ENCODE measurements around the gene WDR70. TPM values are rescaled to one million over a fixed set of nuclear protein-coding genes. Genes with fewer than 3 reads are reported as not detected.

WDR70 gene
- total RNA-seq, 1 experiment from 2014 or later, result 25.0 TPM

DNA sequence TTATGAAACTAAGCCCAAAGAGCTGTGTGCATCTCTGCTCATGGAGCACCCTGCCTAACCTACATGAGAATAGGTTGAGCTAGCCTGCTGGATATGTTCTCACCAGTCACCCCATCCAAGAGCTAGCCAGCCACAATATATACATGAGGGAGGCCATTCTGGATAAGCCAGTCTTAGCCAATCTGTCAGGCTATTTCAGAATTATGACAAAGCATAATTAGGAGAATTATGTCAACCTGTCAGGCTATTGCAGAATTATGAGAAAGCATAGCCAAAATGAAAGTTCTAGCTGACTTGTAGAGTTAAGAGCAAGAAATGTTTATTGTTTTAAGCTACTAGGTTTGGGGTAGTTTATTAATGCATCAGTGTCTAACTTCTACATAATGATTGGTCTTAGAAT is 189.8 kb downstream of the WDR70 start:
- intact Hi-C loops (cut with micrococcal nuclease), result no loop called here
- no TSS peak for BruUV-seq (replicated peaks)
- Histone ChIP-seq H3K4me3 (ENCODE audit: low read length) (no peak overlapping the region), H3K4me1 (ENCODE audit: insufficient read depth, low read length) (no peaks in the 10 kb centered on the region), H3K36me3 (ENCODE audit: low read depth, low read length) (no peaks in the 10 kb centered on the region), H3K79me2 (ENCODE audit: low read length) (no peaks in the 10 kb centered on the region), H3K9me3 (ENCODE audit: low read length) (no peaks in the 10 kb centered on the region), H3K4me2 (ENCODE audit: low read length) (no peak overlapping the region), H3K27me3 (ENCODE audit: low read length) (no peaks in the 10 kb centered on the region), H2AFZ (ENCODE audit: low read length) (no peak overlapping the region), H3F3A (ENCODE audit: low read length, unreplicated experiment) (no peaks in the 10 kb centered on the region), H4K20me1 (ENCODE audit: low read length) (no peaks in the 10 kb centered on the region), H3K9me2 (replicated peaks; ENCODE audit: low read length) (no peaks in the 10 kb centered on the region), H3K9ac (ENCODE audit: low read length) (no peak overlapping the region), H3K27ac (ENCODE audit: low read length) (no peak overlapping the region)
- ATAC-seq, result no peak
- CTCF ChIA-PET, result no interaction called here
- DNase-seq, result no peak
- TF ChIP-seq EZH2phosphoT487 (IDR thresholded peaks at IDR 0.05; ENCODE audit: borderline replicate concordance, low read length) (no peak), EZH2 (IDR thresholded peaks at IDR 0.05; ENCODE audit: low read length, unreplicated experiment) (no peak)
- TF ChIP-seq, protein P1, sequence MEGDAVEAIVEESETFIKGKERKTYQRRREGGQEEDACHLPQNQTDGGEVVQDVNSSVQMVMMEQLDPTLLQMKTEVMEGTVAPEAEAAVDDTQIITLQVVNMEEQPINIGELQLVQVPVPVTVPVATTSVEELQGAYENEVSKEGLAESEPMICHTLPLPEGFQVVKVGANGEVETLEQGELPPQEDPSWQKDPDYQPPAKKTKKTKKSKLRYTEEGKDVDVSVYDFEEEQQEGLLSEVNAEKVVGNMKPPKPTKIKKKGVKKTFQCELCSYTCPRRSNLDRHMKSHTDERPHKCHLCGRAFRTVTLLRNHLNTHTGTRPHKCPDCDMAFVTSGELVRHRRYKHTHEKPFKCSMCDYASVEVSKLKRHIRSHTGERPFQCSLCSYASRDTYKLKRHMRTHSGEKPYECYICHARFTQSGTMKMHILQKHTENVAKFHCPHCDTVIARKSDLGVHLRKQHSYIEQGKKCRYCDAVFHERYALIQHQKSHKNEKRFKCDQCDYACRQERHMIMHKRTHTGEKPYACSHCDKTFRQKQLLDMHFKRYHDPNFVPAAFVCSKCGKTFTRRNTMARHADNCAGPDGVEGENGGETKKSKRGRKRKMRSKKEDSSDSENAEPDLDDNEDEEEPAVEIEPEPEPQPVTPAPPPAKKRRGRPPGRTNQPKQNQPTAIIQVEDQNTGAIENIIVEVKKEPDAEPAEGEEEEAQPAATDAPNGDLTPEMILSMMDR (conservative IDR thresholded peaks at IDR 0.05; ENCODE audit: low read depth, low read length), result no peak
- POLR2A ChIA-PET (ENCODE audit: unreplicated experiment), result interaction anchor here (0.5 kb wide), 1 partner anchor 74 kb away, joined by 3 read pairs; no protein-coding TSS in a partner anchor

GRCh38 chr5:37569466-37569865 is 190.3 kb downstream of the WDR70 start:
- Histone ChIP-seq H3K9me3 (ENCODE audit: low read length) (no peaks in the 10 kb centered on the region), H3K9ac (ENCODE audit: low read length) (no peak overlapping the region), H3K9me2 (replicated peaks; ENCODE audit: low read length) (no peaks in the 10 kb centered on the region), H3K79me2 (ENCODE audit: low read length) (no peaks in the 10 kb centered on the region), H3K27ac (ENCODE audit: low read length) (no peak overlapping the region), H3F3A (ENCODE audit: low read length, unreplicated experiment) (no peaks in the 10 kb centered on the region), H4K20me1 (ENCODE audit: low read length) (no peaks in the 10 kb centered on the region), H3K4me1 (ENCODE audit: insufficient read depth, low read length) (no peaks in the 10 kb centered on the region), H3K27me3 (ENCODE audit: low read length) (no peaks in the 10 kb centered on the region), H3K4me3 (ENCODE audit: low read length) (no peak overlapping the region), H3K4me2 (ENCODE audit: low read length) (no peak overlapping the region), H3K36me3 (ENCODE audit: low read depth, low read length) (no peaks in the 10 kb centered on the region; the same call in 1 of the 2 replicates), H2AFZ (ENCODE audit: low read length) (no peak overlapping the region)
- POLR2A ChIA-PET (ENCODE audit: unreplicated experiment), result interaction anchor here (0.5 kb wide), 1 partner anchor 74 kb away, joined by 3 read pairs; no protein-coding TSS in a partner anchor
- no peak for TF ChIP-seq EZH2 (IDR thresholded peaks at IDR 0.05; ENCODE audit: low read length, unreplicated experiment)
- TF ChIP-seq, protein P1 (conservative IDR thresholded peaks at IDR 0.05; ENCODE audit: low read depth, low read length), result no peak
- no peak for TF ChIP-seq EZH2phosphoT487 (IDR thresholded peaks at IDR 0.05; ENCODE audit: borderline replicate concordance, low read length)
- CTCF ChIA-PET, result no interaction called here
- DNase-seq, result no peak
- no TSS peak for BruUV-seq (replicated peaks)
- intact Hi-C loops (cut with micrococcal nuclease), result no loop called here
- no peak for ATAC-seq

GRCh38 chr5:37570597-37570996 is 191.5 kb downstream of the WDR70 start:
- Histone ChIP-seq H3K4me3 (ENCODE audit: low read length) (no peak overlapping the region), H3K27me3 (ENCODE audit: low read length) (no peaks in the 10 kb centered on the region), H4K20me1 (ENCODE audit: low read length) (no peaks in the 10 kb centered on the region), H3K4me2 (ENCODE audit: low read length) (no peak overlapping the region), H3K9me3 (ENCODE audit: low read length) (no peaks in the 10 kb centered on the region), H3K9me2 (replicated peaks; ENCODE audit: low read length) (no peaks in the 10 kb centered on the region), H3K9ac (ENCODE audit: low read length) (no peak overlapping the region), H3K36me3 (ENCODE audit: low read depth, low read length) (no peaks in the 10 kb centered on the region; the same call in 1 of the 2 replicates), H3K4me1 (ENCODE audit: insufficient read depth, low read length) (no peaks in the 10 kb centered on the region), H3K27ac (ENCODE audit: low read length) (no peak overlapping the region), H3K79me2 (ENCODE audit: low read length) (no peaks in the 10 kb centered on the region), H2AFZ (ENCODE audit: low read length) (no peak overlapping the region), H3F3A (ENCODE audit: low read length, unreplicated experiment) (no peaks in the 10 kb centered on the region)
- POLR2A ChIA-PET (ENCODE audit: unreplicated experiment), result no interaction called here
- CTCF ChIA-PET, result no interaction called here
- TF ChIP-seq, protein P1 (conservative IDR thresholded peaks at IDR 0.05; ENCODE audit: low read depth, low read length), result no peak
- TF ChIP-seq EZH2phosphoT487 (IDR thresholded peaks at IDR 0.05; ENCODE audit: borderline replicate concordance, low read length) (no peak), EZH2 (IDR thresholded peaks at IDR 0.05; ENCODE audit: low read length, unreplicated experiment) (no peak)
- ATAC-seq (no peak), DNase-seq (no peak)
- intact Hi-C loops (cut with micrococcal nuclease), result no loop called here
- BruUV-seq (replicated peaks), result no TSS peak
